GM18511 (cell line): ENCODE results near the gene SLC15A1.

ENCODE experiments used
- ATAC-seq: cut with Tn5 transposase; IDR thresholded peaks from one replicate; pipeline ENCODE4 v1.9.1; 2021; ENCODE audit warnings: mild to moderate bottlenecking, moderate library complexity; ENCODE audit not compliant: unreplicated experiment

SLC15A1 gene

GRCh38 chr13:98752467-98753290 is at the start of gene SLC15A1:
Gene SLC15A1, minus strand, starts transcription at chr13:98752672. Its CDS starts 74 bp downstream, at chr13:98752598.
- no peak for ATAC-seq

- ATAC-seq = no peak
These were observed 49.4 kb upstream of the SLC15A1 start for GRCh38 chr13:98801626-98802418.

- no peak for ATAC-seq
These were observed 47.6 kb upstream of the SLC15A1 start for GRCh38 chr13:98800078-98800477.

GRCh38 chr13:98798849-98799645 is 46.6 kb upstream of the SLC15A1 start:
- ATAC-seq = no peak

GRCh38 chr13:98797456-98797855 is 45.0 kb upstream of the SLC15A1 start:
- no peak for ATAC-seq

GRCh38 chr13:98796798-98797197 is 44.3 kb upstream of the SLC15A1 start:
- ATAC-seq = no peak

- no peak for ATAC-seq
These were observed 43.7 kb upstream of the SLC15A1 start for GRCh38 chr13:98796191-98796590.

GRCh38 chr13:98795220-98795619 is 42.7 kb upstream of the SLC15A1 start:
- ATAC-seq = no peak

- ATAC-seq = no peak
These were observed 42.0 kb upstream of the SLC15A1 start for GRCh38 chr13:98794498-98794897.

- ATAC-seq = no peak
These were observed 40.5 kb upstream of the SLC15A1 start for GRCh38 chr13:98792785-98793495.

GRCh38 chr13:98792321-98792720 is 39.8 kb upstream of the SLC15A1 start:
- ATAC-seq = no peak

GRCh38 chr13:98791611-98792010 is 39.1 kb upstream of the SLC15A1 start:
- ATAC-seq = no peak

GRCh38 chr13:98787996-98788395 is 35.5 kb upstream of the SLC15A1 start:
- no peak for ATAC-seq

GRCh38 chr13:98787173-98787572 is 34.7 kb upstream of the SLC15A1 start:
- ATAC-seq = no peak

GRCh38 chr13:98786023-98786422 is 33.6 kb upstream of the SLC15A1 start:
- no peak for ATAC-seq

- ATAC-seq = no peak
These were observed 32.9 kb upstream of the SLC15A1 start for GRCh38 chr13:98785405-98785804.

GRCh38 chr13:98784666-98785065 is 32.2 kb upstream of the SLC15A1 start:
- no peak for ATAC-seq

GRCh38 chr13:98783856-98784478 is 31.5 kb upstream of the SLC15A1 start:
- no peak for ATAC-seq

GRCh38 chr13:98782654-98783053 is 30.2 kb upstream of the SLC15A1 start:
- no peak for ATAC-seq

GRCh38 chr13:98781905-98782304 is 29.4 kb upstream of the SLC15A1 start:
- no peak for ATAC-seq
